NCI-H2107 treated with DMSO at 0.1 percent for 48 hours (cell line): ENCODE results near the gene GRID2IP.

ENCODE experiments used
- DNase-seq: peaks from one replicate; lab custom pipeline; 2025; ENCODE audit not compliant: unreplicated experiment; lab: John Stamatoyannopoulos, UW

GRID2IP gene

DNA sequence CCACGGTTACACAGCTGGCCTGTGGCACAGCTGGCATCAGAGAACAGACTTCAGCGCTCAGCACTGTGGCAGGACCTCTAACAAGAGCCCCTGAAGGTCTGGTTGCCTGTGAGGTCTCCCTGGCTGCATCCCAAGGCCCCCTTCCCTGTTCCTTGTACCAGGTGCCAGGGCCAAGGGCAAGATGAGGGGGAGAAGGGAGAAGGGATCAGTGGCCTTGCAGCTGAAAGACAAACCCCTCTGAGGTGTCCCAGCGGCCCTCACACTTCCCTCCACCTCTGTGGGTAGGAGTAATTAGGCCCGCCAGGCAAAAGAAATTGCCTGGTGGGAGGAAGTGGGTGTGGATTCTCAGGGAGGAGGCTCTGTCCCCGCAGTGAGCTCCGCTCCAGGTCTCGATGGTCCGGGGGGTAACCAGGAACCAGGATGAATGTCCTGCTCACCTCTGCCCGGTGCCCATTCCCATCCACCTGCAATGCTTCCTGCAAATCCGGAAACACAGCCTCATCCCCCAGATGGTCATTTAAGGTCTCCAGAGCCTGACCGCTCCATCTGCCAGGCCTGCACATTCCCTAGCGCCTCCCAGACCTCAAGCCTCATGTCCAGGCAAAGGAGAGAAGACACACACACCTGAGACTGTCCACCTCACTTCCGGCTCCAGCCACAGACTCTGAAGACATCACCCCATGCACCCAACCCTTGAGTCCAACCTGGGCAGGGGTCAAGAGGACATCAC lies 22.7 kb downstream of the GRID2IP start:
- no peak for DNase-seq

DNA sequence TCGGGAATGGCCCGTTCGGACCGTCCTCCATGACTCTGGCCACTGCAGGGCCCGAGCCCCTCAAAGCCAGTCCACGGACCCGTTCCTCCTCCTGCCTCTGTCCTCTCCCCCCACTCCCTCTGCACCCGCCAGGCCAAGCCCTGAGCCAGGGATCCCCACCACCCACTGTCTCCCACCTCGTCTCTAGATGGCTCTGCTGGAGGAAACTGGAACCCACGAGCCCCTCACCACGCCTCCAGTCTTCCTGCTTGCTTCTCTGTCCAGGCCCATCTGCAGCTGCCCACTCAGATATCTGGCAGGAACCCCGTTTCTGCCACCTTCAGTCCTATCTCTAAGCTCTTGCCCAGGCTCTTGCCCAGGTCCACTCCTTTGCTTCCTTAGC lies 24.3 kb downstream of the GRID2IP start:
- no peak for DNase-seq

DNA sequence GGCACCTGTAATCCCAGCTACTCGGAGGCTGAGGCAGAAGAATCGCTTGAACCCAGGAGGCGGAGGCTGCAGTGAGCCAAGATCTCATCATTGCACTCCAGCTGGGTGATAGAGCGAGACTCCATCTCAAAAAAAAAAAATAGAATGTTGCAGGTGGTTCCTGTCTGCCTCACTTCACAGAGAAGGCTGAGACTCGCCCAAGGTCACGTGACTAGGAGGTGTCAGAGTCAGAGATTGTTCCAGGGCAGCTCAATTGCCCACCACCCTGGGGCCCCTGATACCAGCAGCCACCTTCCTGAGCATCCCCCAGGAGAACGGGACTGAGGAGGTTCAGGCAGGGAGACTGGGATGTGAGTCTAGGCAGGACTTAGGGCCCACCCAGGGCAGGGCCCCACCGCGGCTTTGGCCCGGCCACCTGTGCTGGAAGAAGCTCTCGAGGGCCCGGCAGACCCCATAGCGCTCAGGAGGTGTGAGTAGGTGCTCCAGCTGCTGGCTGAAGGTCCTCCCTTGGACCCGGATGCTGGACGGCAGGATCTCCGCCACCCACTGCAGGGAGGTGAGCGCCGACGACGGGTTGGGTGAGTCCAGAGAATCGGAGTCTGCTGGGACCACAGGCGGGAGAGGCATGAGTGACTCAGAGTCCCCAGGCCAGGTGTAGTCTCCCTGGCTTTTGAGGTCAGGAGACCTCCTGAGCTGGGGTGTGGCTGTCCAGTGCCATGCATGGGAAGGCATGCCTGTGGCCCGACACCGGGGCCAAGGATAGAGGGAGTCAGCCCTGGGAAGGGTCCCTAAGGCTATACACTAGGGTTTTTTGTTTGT lies 30.9 kb downstream of the GRID2IP start:
- no peak for DNase-seq

DNA sequence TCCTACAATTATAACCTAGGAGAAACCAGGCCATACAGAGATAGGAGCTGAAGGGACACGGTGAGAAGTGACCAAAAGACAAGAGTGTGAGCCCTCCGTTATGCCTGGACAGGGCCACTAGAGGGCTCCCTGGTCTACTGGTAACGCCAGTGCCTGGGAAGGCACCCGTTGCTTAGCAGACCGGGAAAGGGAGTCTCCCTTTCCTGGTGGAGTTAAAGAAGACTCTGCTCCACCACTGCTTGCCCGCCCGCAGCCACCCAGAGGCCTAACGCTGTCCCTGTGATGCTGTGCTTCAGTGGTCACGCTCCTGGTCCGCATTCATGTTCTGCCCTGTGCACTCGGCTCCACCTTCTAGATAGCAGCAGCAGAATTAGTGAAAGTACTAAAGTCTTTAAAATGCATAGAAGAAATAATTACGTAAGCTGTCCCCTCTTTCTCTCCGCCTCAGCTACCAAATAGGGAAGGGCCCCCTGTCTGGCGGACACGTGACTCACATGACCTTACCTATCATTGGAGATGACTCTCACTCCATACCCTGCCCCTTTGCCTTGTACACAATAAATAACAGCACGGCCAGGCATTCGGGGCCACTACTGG lies 34.8 kb downstream of the GRID2IP start:
- DNase-seq: peak; percentile 63

DNA sequence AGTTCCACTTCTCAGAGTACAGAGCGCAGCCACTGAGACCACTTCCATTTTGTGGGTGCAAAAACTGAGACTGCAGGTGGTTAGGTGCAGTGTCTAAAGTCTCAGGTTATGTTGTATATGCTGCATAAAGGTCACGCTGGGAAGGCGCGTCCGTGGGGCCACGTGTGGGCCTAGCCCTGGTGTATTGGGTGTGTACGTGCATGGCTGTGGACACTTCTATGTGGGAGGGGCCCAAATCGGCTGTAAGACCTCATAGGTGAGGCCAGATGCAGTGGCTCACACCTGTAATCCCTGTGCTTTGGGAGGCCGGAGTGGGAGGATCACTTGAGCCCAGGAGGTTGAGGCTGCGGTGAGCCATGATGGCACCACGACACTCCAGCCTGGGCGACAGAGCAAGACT lies 37.7 kb downstream of the GRID2IP start:
- DNase-seq: no peak

DNA sequence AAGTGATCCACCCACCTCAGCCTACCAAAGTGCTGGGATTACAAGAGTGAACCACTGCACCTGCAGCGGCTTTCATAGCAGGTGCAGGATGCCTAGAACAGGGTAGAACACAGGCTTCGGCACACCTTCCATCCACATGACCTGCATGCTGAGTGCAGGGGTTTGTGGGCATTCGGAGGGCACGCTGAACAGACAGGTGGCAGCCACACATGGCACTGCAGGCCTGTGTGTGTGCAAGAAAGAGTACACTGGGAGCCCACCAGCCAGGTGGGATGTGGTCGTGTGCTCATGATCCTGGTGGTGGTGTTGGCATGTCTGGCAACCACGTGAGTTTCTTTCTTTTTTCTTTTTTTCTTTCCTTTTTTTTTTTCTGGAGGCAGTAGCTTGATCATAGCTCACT lies 38.4 kb downstream of the GRID2IP start:
- DNase-seq: no peak

DNA sequence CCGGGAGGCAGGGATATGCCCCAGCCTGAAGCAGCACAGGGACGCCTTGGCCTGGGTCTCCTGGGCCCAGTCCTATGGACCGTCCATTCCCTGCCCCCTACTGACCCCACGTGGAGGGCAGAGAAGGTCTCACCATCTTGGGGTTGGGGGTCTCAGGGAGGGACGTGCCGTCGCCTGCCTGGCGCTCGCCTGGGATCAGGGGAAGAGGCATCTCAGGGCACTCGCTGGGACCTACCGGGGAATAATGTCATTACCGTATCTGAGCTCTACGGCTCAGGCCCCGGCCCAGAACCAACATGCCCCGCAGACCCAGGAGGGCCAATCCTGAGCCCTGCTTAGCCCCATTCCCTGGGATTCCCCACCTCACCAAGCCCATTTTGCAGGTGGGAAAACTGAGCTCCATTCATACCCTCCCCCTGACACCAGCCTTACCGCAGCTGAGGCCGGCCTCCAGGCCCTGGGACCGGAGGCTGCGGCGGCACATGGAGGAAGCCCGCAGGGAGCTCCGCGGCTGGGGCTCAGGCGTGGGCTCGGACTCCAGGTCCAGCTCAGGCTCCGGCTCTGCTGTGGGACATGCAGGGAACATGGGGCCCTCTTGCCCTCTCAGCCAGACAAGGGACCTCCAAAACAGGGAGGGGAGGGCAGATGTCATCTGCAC lies 40.7 kb downstream of the GRID2IP start:
- DNase-seq: no peak

DNA sequence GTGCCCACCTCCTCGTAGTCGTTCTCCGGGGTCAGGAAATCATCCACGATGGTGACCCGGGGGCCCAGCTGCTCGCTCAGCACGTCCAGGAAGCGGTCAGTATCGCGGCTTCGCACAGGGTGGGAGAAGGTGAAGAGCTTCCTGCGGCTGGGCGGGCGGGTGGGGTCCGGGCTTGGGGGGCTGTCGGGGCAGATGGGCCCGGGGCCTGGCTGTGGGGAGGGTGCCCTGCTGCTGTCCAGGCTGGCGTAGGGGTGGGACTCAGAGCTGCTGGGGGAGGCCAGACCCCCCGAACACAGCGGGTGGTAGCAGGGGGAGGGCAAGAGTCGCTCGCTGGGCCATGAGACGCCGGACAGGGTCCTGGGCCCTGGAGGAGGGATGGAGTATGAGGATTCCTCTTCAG lies 42.3 kb downstream of the GRID2IP start:
- DNase-seq: no peak

DNA sequence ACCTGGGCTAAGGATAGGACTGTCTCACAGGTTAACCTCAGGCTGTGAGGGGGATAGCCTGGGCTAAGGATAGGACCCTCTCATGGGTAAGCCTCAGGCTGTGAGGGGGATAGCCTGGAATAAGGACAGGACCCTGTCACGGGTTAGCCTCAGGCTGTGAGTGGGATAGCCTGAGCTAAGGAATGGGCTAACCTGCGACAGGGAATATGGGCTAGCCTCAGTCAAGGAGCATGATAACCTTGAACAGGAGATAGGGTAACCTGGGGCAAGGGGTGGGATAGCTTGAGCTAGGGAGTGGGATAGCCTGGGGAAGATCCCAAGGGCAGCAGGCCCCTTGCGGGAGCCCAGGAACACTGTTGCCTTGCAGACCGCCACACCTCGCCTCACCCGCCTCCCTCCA lies 42.7 kb downstream of the GRID2IP start:
- DNase-seq: no peak

DNA sequence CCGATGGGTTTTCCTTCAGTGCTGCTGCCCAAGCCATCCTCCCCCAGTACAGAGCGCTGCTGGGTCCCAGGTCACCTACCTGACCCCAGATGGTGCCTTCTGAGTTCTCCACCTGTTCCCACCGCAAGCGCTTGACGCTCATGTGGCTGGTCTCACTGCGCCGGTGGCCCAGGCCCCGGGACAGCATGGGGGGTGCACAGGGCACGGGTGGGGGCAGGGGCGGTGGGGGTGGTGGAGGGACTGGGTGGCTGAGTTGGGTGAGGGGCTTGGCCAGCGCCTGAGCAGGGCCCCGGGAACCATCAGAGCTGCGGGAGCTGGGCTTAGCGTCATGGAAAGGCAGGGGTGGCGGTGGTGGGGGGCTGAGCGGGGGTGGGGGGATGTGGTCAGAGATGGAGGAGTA lies 43.4 kb downstream of the GRID2IP start:
- DNase-seq: no peak

DNA sequence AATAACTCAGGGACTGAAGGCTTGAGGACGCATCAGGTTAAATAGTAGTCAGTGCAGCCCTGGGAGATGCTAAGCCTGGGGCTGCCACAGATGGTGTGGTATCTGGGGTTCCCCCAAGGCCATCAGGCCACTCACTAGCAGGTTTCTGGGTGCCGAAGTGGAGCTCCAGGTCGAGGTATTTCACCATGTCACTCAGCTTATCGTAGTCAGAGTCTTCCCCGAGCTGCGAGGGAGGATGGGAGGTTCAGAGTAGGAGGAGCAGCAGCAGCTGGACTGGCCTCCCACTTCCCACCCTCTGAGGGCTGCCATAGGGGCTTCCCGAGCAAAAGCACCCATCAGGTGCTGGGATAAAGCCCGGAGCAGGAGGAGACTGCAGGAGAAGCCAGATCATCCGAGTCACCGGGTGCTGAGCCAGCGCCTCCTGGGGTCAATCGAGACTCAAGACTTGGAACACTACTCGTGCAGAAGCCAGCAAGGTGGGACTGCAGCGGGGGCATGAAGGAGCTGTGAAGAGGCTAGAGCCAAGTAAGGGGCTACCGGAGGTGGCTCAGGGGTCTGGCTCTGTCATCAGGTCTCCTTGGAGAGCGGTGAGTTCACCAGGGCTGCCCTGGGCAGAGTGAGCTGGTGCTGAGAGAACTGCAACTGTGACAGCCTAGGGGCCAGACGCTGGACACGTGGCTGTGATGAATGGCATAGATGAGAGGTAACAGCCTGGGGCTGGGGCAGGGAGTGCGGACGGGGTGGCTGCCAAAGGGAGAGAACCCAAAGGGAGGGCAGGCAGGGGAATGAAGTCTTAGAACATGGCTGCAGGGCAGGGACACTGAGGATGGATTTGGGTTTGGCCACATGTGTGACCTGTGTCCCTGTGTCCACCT lies 45.3 kb downstream of the GRID2IP start:
- DNase-seq: no peak

DNA sequence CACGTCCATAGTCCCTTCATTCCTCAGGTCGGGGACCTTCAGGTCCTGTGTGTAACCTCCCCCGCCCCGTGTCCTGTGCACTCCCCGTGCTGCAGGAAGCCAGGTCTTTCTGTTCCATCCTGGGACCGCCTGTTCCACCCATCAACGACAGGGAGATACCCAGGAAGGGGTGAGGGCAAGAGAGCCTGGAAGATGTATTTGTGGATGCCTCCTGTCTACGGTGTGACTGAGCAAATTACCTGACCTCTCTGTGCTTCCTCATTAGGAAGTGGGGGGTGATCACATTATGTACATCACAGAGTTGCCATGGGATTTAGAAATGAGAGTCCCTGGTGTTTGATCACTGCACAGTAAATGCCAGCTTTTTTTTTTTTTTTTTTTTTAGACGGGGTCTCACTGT lies 46.3 kb downstream of the GRID2IP start:
- no peak for DNase-seq

DNA sequence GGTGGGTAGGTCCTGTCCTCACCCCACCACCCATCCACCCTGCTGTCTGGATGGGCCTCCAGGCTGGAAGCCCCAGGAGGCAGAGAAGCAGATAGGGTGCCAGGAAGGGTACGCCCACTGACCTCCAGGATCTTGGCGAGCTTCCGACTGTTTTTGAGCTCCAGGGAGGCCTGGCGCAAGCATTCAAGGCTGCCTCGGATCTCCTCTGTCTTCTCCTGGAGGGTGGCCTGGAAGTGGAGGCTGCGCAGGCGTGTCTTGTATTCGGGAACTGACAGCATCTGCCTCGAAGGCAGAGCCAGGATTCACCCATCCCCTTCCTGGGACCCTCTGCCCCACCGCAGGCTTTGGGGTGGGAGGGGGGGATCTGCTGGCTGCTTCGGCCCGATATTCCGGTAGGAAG lies 48.4 kb downstream of the GRID2IP start:
- DNase-seq: no peak

DNA sequence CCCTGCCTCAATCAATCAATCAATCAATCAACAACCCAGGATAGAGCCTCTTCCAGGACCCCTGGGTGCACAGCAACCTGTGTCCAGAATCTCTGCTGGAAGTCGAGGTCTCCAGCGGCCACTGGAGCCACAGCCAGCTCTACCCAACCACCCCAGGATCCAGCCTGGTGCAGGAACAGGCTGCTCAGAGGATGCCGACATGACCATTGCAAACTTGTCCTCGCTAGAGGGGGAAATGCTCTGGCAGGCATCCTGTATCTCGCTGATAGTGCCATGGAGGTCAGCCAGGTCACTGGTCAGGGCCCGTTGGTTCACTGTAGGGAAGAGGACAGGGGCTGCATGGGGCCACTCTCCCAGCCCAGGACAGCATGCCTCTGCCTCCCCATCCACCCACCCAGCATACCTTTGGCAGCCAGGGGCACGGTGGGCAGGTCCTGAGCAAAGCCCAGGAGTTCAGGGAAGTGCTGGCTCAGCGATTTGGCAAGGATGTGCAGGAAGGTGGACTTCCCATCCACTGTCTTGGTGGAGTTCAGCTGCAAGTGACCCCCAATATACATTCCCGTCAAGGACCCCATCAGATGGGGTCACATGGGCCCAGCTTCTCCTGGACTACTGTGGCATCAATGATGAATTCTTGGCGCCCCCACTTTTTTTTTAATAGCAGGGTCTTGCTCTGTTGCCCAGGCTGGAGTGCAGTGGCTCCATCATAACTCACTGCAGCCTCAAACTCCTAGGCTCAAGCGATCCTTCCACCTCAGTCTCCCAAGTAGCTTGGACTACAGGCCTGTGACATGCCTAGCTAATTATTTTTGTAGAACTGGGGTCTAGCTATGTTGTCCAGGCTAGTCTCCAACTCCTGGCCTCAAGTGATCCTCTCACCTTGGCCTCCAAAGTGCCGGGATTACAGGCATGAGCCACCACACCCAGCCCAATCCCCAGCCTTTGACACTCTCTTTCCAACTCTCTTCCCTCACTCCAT lies 49.4 kb downstream of the GRID2IP start:
- DNase-seq: no peak

DNA sequence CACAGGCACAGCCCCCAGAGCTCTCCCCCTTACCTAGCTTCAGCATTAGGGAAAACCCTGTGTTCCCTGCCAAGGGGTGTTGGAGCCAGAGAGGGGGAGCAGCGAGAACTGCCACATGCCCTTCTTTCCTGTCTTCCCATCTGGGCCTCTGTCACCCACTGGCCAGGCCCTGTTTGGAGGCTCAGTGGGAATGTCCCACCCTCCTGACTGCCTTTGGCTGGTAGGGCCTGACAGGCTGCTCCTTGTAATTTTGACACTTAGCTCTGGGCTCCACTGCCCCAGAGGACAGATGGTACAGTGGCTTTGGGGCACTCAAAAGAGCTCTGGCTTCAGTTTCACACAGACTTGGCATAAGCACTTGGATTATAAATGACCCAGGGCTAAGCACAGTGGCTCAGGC lies 50.6 kb downstream of the GRID2IP start:
- no peak for DNase-seq

DNA sequence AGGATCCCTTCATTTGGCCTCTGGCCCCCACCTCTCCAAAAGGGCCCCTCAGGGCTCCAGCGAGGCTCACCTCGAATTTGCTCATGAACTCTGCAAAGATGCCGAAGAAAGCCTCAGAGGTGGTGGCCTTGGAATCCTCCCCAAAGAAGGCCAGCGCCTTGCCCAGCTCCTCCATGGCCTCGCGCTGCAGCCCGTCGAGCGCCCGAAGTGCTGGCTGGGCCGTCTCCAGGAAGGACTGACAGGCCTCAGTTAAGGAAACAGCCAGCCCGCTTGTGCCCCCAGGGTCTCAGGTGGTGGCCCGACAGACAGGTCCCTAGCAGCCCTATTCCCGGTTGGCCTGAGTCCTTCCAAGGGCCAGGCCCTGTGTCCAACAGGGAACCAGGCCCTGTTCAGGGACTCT lies 53.3 kb downstream of the GRID2IP start:
- no peak for DNase-seq

DNA sequence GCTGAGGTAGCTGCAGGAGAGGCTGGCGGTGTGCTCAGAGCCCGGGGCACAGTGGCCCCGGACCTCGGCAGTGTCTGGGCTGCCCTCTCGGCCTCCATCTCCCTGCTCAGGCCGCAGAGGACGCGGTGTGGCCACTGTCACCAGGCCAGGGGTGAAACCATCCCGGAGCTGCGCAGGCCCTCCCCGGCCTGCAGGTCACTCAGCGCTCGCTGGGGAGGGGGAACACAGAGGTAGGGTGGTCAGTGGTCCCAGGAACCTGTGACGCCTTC lies 53.7 kb downstream of the GRID2IP start:
- no peak for DNase-seq

DNA sequence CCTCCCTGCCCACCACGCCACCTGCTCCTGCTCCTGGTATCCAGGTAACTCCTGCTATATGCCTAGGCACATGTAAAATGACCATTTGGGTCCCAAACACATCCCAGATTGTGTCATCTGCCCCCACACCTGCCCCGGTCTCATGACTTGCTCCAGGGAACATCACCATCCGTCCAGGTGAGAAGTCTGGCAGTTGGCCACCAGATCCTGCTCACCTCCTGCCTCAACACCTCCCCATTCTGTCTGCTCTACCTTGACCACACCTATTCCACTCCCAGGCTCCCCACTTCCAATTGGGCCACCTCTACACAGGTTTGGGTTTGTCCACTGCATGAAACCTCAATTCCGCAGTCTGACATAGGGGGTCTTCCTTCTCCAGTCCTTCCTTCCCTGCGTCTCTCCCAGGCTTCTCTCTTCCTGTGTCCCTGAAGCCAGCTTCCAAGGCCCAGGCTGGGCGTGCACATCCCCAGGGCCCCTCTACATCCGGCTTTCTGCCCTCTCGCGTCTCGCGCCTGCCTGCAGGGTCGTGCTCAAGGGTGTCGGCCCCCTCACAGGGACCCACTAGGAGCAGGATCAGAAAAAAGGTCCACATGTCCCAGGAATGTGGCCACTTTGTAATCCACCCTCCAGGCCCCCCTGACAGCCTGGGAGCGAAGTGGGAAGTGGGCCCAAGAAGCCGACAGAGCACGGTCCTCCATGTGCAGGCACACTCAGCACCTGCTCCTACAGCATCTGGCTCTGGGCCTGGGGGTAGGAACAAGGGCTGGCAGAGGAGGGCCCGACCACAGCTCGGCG lies 54.2 kb downstream of the GRID2IP start:
- DNase-seq: no peak

DNA sequence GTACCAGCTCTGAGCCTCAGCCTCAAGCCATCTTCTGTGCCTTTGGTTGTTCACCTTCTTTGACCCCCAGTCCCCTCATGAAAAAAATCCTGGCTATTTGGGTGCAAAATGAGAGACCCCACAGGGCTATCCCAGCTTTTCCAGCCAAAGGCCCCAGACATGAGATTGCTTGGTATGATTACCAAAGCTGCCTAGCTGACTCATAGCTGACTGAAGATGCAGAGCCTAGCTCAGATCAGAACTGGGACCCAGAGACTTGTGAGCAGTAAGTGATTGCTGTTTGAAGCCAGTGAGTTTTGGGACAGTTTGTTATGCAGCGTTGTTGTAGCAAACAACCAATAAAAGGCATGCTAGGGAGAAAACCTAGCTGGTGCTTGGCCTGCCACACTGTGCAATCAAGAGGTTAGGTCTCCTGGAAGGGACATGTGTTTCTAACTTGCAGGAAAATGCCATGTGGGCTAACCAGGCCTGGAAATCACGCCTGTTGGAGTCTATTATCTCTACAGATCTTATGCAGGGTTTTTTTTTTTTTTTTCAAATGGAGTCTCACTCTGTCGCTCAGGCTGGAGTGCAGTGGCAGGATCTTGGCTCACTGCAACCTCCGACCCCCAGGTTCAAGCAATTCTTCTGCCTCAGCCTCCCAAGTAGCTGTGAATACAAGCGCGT lies 55.5 kb downstream of the GRID2IP start:
- no peak for DNase-seq
